ENCODE data around the gene HSH2D.

The HSH2D gene

GRCh38 chr19:16121141-16121540 is 22.3 kb upstream of the HSH2D start:
- DNase-seq = no peak

- DNase-seq = no peak
These were observed 21.5 kb upstream of the HSH2D start for GRCh38 chr19:16121967-16122366.

GRCh38 chr19:16124953-16125352 is 18.5 kb upstream of the HSH2D start:
- DNase-seq = no peak

GRCh38 chr19:16125737-16126495 is 17.6 kb upstream of the HSH2D start:
- no peak for DNase-seq

GRCh38 chr19:16127080-16127479 is 16.4 kb upstream of the HSH2D start:
- DNase-seq = no peak

GRCh38 chr19:16127776-16128371 is 15.6 kb upstream of the HSH2D start:
- DNase-seq = no peak

- DNase-seq = no peak
These were observed 11.8 kb upstream of the HSH2D start for GRCh38 chr19:16131648-16132047.

- no peak for DNase-seq
These were observed 9.7 kb upstream of the HSH2D start for GRCh38 chr19:16133818-16134217.

- DNase-seq = no peak
These were observed 9.0 kb upstream of the HSH2D start for GRCh38 chr19:16134510-16134909.

GRCh38 chr19:16135430-16136127 is 7.9 kb upstream of the HSH2D start:
- DNase-seq = no peak

GRCh38 chr19:16136185-16136999 is 7.1 kb upstream of the HSH2D start:
- DNase-seq = no peak

- DNase-seq = no peak
These were observed 3.7 kb upstream of the HSH2D start for GRCh38 chr19:16139752-16140151.

- no peak for DNase-seq
These were observed 2.4 kb upstream of the HSH2D start for GRCh38 chr19:16141043-16141442.

- DNase-seq = no peak
These were observed 1.4 kb upstream of the HSH2D start for GRCh38 chr19:16142032-16142580.

GRCh38 chr19:16144216-16144581 is 714 bp downstream of the HSH2D start:
- DNase-seq = no peak

- DNase-seq = no peak
These were observed 2.6 kb downstream of the HSH2D start for GRCh38 chr19:16146112-16146511.

GRCh38 chr19:16148443-16149229 is 5.2 kb downstream of the HSH2D start:
- DNase-seq = no peak

GRCh38 chr19:16153582-16154336 is 10.3 kb downstream of the HSH2D start:
- no peak for DNase-seq

- no peak for DNase-seq
These were observed 11.1 kb downstream of the HSH2D start for GRCh38 chr19:16154557-16154956.

GRCh38 chr19:16155128-16155527 is 11.6 kb downstream of the HSH2D start:
- DNase-seq = no peak

GRCh38 chr19:16156904-16157303 is 13.4 kb downstream of the HSH2D start:
- DNase-seq = no peak
